ENCODE results near the gene CCDC106.

Gene CCDC106

DNA sequence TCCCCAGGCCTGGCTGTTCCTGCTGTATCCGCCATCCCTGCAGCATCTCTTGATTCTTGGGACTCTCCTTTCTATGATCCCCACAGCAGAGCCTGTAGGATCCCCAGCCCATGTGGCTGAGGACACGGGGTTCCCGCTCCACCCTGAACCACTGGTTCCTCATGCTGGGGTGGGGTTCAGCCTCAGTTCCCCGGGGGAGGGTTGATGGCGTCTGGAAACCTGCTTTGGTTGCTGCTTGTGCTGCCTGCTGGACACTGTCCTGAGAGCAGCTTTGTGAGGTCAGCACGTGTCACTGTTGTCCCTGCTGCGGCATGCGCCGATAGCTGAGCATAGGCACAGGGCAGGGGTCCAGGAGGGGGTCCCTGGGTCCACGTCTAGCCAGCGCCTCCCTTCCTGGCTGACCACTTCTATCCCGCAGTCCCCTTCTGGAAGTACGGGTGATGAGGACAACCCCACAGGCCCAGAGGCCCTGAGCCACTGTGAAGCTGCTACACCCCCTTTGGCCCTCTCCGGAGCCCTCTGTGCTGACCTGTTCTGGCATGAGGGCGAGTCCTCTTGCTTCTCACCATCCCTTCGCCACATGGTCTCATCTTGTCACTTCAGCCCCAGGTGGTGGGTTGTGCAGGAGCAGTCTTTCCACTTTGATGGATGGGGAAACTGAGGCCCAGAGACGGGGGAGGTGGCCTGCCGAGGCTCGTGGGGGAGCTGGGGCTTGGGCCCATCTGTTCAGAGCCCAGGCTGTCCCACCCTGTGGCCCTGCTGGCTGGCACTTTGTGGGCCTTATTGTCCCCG is 32.5 kb downstream of the CCDC106 start:
- TF ChIP-seq, protein P1, sequence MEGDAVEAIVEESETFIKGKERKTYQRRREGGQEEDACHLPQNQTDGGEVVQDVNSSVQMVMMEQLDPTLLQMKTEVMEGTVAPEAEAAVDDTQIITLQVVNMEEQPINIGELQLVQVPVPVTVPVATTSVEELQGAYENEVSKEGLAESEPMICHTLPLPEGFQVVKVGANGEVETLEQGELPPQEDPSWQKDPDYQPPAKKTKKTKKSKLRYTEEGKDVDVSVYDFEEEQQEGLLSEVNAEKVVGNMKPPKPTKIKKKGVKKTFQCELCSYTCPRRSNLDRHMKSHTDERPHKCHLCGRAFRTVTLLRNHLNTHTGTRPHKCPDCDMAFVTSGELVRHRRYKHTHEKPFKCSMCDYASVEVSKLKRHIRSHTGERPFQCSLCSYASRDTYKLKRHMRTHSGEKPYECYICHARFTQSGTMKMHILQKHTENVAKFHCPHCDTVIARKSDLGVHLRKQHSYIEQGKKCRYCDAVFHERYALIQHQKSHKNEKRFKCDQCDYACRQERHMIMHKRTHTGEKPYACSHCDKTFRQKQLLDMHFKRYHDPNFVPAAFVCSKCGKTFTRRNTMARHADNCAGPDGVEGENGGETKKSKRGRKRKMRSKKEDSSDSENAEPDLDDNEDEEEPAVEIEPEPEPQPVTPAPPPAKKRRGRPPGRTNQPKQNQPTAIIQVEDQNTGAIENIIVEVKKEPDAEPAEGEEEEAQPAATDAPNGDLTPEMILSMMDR (conservative IDR thresholded peaks at IDR 0.05; ENCODE audit: low read depth) = no peak
- ChIA-PET POLR2A (ENCODE audit: low non-redundant PET) (no interaction called here), CTCF (interaction anchor here (0.6 kb wide), 1 partner anchor 24 kb away, joined by 3 read pairs; no protein-coding TSS in a partner anchor)
- DNase-seq (ENCODE audit: low spot score) = no peak
- H3K27ac ChIP-seq = peak overlapping the region; percentile 16; the same call in 1 of the 2 replicates

DNA sequence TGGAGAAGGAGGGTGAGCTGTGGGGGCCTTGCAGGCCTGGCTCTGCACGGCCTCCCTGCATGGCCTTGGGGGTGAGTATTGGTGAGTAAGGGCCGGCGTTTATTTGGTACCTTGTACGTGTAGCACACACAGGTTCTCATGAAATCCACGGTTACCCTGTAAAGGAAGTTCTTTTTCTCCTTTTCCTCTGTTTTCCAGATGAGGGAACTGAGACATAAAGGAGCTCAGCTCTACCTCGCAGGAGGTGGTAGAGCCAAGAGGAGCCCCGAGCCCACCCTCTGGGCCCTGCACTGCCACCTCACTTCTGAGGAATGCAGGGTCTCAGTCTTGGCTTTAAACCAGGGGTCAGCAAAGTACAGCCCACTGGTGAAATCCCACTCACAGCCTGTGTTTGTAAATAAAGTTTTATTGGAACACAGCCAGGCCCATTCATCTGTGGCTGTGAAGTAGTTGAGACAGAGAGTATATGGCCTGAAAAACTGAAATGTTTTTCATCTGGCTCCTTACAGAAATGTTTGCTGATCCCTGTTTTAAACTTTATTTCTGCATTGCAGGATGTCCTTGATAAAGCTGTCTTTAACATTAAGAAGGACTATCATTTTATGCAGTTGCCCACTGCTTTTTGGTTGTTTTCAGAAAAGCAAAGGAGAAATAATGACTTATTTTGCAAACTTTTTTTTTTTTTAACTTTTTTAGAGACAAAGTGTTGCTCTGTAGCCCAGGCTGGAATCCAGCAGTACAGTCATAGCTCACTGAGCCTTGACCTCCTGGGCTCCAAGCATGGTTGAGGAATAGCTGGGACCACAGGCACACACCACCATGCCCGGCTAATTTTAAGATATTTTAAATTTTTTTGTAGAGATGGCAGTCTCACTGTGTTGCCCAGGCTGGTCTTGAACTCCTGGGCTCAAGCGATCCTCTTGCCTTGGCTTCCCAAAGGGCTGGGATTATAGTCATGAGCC is 33.4 kb downstream of the CCDC106 start:
- no peak for DNase-seq (ENCODE audit: low spot score)
- CTCF ChIA-PET = interaction anchor here (0.6 to 0.7 kb wide), 2 partner anchors 9 to 23 kb away, joined by 3 to 5 read pairs; no protein-coding TSS in a partner anchor
- POLR2A ChIA-PET (ENCODE audit: low non-redundant PET) = no interaction called here
- H3K27ac ChIP-seq = 0 out of 2 replicates have a peak overlapping the region, but pooled peaks have one; percentile 16
- TF ChIP-seq, protein P1 (conservative IDR thresholded peaks at IDR 0.05; ENCODE audit: low read depth) = no peak

DNA sequence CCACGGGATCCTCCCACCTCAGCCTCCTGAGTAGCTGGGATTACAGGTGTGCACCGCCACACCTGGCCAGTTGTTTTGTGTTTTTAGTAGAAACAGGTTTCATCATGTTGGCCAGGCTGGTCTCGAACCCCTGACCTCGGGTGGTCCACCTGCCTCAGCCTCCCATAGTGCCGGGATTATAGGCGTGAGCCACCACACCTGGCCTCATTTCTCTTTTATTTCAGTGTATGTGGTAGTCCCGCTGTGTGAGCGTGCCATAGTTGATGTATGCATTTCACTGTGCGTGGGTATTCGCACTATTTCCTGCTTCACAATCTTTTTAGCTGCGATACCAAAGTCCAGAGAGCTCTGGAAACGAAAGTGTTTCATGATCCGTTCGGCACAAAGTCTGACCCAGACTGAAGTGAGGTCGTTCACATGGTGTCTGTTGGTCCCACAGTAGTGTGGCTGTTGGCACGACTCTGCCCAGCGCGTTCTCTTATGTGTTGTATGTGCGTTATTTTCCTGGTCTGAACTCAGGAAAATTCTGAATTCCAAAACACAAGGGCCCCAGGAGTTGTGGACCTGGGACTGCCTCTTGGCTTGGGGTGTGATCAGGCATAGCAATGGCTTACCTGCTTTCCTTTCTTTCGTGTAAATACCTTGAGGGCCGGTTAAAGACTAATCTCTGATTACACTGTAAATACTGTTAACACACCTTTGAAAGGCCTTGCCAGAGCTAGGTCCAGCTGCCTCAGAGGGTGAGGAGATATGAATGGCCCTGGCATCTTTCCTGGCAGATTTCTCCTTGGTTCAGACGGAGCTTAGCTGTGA is 35.6 kb downstream of the CCDC106 start:
- TF ChIP-seq, protein P1 (conservative IDR thresholded peaks at IDR 0.05; ENCODE audit: low read depth) = no peak
- peak overlapping the region; percentile 6 for H3K27ac ChIP-seq
- ChIA-PET POLR2A (ENCODE audit: low non-redundant PET) (no interaction called here), CTCF (no interaction called here)
- DNase-seq (ENCODE audit: low spot score) = no peak

DNA sequence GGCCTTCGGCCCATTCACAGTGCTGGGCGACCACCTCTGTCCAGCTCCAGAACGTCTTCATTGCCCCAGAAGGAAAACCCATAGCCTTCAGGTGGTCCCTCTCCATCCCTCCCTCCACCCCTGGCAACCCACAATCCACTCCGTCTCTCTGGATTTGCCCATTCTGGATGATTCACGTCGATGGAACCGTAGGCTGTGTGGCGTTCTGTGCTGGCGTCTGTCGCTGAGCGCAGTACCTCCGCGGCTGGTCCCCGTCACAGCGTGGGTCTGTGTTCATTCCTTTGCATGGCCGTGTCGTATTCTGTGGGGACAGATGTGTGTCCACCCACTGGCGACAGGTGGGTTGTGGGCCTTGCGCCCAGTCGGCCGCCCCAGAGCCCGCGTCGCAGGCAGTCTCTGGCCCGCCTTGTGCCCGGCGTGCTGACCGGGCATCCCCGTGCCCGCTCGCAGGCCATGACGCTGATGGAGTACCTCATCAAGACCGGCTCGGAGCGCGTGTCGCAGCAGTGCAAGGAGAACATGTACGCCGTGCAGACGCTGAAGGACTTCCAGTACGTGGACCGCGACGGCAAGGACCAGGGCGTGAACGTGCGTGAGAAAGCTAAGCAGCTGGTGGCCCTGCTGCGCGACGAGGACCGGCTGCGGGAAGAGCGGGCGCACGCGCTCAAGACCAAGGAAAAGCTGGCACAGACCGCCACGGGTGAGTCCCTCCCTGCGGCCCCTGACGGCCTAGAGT is 37.1 kb downstream of the CCDC106 start:
- ChIA-PET POLR2A (ENCODE audit: low non-redundant PET) (no interaction called here), CTCF (no interaction called here)
- TF ChIP-seq, protein P1 (conservative IDR thresholded peaks at IDR 0.05; ENCODE audit: low read depth) = no peak
- no peak for DNase-seq (ENCODE audit: low spot score)
- no peak overlapping the region for H3K27ac ChIP-seq

DNA sequence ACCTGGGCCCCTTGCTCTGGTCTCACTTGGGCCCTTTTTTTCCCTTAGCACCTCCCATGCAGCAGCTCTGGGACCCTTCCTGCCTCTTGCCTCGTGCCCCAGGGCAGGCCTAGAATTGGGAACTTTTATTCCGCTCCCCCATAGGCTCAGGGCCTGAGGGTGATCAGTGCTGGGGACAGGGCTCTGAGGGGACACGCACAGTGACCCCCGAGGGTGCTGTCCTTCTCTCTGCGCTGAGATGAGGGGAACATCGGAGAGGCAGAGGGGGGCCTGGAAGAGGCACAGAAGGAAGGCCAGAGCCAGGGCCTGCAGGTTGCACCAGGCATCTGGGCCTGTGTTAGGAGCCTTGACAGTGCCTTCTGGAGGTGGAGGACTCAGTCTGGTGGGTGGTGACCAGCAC is 37.8 kb downstream of the CCDC106 start:
- no peak overlapping the region for H3K27ac ChIP-seq
- ChIA-PET POLR2A (ENCODE audit: low non-redundant PET) (no interaction called here), CTCF (no interaction called here)
- TF ChIP-seq, protein P1 (conservative IDR thresholded peaks at IDR 0.05; ENCODE audit: low read depth) = no peak
- DNase-seq (ENCODE audit: low spot score) = no peak
